ENCODE measurements around the gene ACSF2.

The ACSF2 gene

GRCh38 chr17:50478391-50479381 lies 52.7 kb downstream of the ACSF2 start, which contains the start of gene RSAD1:
RSAD1 (plus strand) TSS chr17:50478860; CDS start chr17:50478885, 25 bp downstream.
- DNase-seq (ENCODE audit: low read depth), result peak; percentile 51

- no peak for DNase-seq (ENCODE audit: low read depth)
Measured at GRCh38 chr17:50479522-50480141, 53.6 kb downstream of the ACSF2 start.

GRCh38 chr17:50480142-50480764 lies 54.2 kb downstream of the ACSF2 start:
- DNase-seq (ENCODE audit: low read depth), result no peak

GRCh38 chr17:50480854-50481490 lies 55.0 kb downstream of the ACSF2 start:
- DNase-seq (ENCODE audit: low read depth), result no peak

- no peak for DNase-seq (ENCODE audit: low read depth)
Measured at GRCh38 chr17:50481648-50482047, 55.6 kb downstream of the ACSF2 start.

GRCh38 chr17:50482110-50482509 lies 56.1 kb downstream of the ACSF2 start:
- no peak for DNase-seq (ENCODE audit: low read depth)

GRCh38 chr17:50482516-50482915 lies 56.5 kb downstream of the ACSF2 start:
- peak; percentile 66 for DNase-seq (ENCODE audit: low read depth)

- DNase-seq (ENCODE audit: low read depth), result no peak
Measured at GRCh38 chr17:50483266-50483665, 57.2 kb downstream of the ACSF2 start.

- no peak for DNase-seq (ENCODE audit: low read depth)
Measured at GRCh38 chr17:50484386-50485155, 58.6 kb downstream of the ACSF2 start.

- DNase-seq (ENCODE audit: low read depth), result no peak
Measured at GRCh38 chr17:50487213-50488096, 61.4 kb downstream of the ACSF2 start.

GRCh38 chr17:50488880-50489279 lies 62.9 kb downstream of the ACSF2 start:
- no peak for DNase-seq (ENCODE audit: low read depth)

- DNase-seq (ENCODE audit: low read depth), result no peak
Measured at GRCh38 chr17:50491505-50491904, 65.5 kb downstream of the ACSF2 start.

GRCh38 chr17:50492214-50492613 lies 66.2 kb downstream of the ACSF2 start:
- no peak for DNase-seq (ENCODE audit: low read depth)

- no peak for DNase-seq (ENCODE audit: low read depth)
Measured at GRCh38 chr17:50493744-50494143, 67.7 kb downstream of the ACSF2 start.

- no peak for DNase-seq (ENCODE audit: low read depth)
Measured at GRCh38 chr17:50495217-50495823, 69.3 kb downstream of the ACSF2 start.

- no peak for DNase-seq (ENCODE audit: low read depth)
Measured at GRCh38 chr17:50495918-50496317, 69.9 kb downstream of the ACSF2 start.

GRCh38 chr17:50498021-50498874 lies 72.2 kb downstream of the ACSF2 start:
- DNase-seq (ENCODE audit: low read depth), result no peak

GRCh38 chr17:50499270-50499669 lies 73.3 kb downstream of the ACSF2 start:
- no peak for DNase-seq (ENCODE audit: low read depth)

GRCh38 chr17:50499721-50500120 lies 73.7 kb downstream of the ACSF2 start:
- no peak for DNase-seq (ENCODE audit: low read depth)
